IMR-90 (cell line): ENCODE results near the gene NT5C3B. TPM values are rescaled to one million over a fixed set of nuclear protein-coding genes. Genes with fewer than 3 reads are reported as not detected.

ENCODE experiments used
- ATAC-seq: fragments of 200-7000 bp; cut with Tn5 transposase; 2 replicates; pipeline ENCODE4 v1.9.1; 2020; ENCODE audit warnings: low read depth, mild to moderate bottlenecking, moderate library complexity
- BruUV-seq: library from RNA; stranded (reverse); fragments of 400-500 nt; replicated peaks from 2 replicates; lab custom pipeline; 2021; lab: Mats Ljungman, UMichigan
- CTCF ChIA-PET: fragments of 300-600 bp; formaldehyde crosslinking; extraction: SDS; loops from one replicate; lab custom pipeline; 2021; ENCODE audit warnings: antibody characterized with exemption; lab: Yijun Ruan, JAX
- POLR2A ChIA-PET: fragments of 300-600 bp; sonication (Branson Sonifier 250); formaldehyde crosslinking; loops from one replicate; lab custom pipeline; 2022; ENCODE audit warnings: antibody characterized with exemption; ENCODE audit not compliant: unreplicated experiment; lab: Charles Lee
- DNase-seq: peaks from one replicate; pipeline ENCODE4 v3.0.0; 2013
- H2AFZ ChIP-seq: replicated peaks from 2 replicates; pipeline ENCODE3; 2013; ENCODE audit warnings: low read length, mild to moderate bottlenecking; ENCODE audit not compliant: poor library complexity
- H2AK5ac ChIP-seq: 2 replicates; pipeline ENCODE4 v1.6.1; 2013; ENCODE audit warnings: low read depth, low read length, inconsistent platforms
- H2AK9ac ChIP-seq: replicated peaks from 2 replicates; pipeline ENCODE3; 2013; ENCODE audit warnings: mild to moderate bottlenecking, low read depth, low read length, moderate library complexity; ENCODE audit not compliant: poor library complexity
- H2BK120ac ChIP-seq: 2 replicates; pipeline ENCODE4 v1.6.1; 2013; ENCODE audit warnings: low read depth, low read length, inconsistent platforms
- H2BK15ac ChIP-seq: 3 replicates; pipeline ENCODE4 v1.6.1; 2013; ENCODE audit warnings: low read depth, low read length, inconsistent platforms
- H2BK20ac ChIP-seq: 2 replicates; pipeline ENCODE4 v1.6.1; 2013; ENCODE audit warnings: low read depth, mild to moderate bottlenecking, inconsistent platforms, low read length, moderate library complexity
- H2BK5ac ChIP-seq: 2 replicates; pipeline ENCODE4 v1.6.1; 2013; ENCODE audit warnings: mild to moderate bottlenecking, low read depth, low read length, inconsistent platforms; ENCODE audit not compliant: poor library complexity, severe bottlenecking
- H3K14ac ChIP-seq: replicated peaks from 2 replicates; pipeline ENCODE4 v1.6.1; 2013; ENCODE audit warnings: low read depth, low read length, inconsistent platforms
- H3K18ac ChIP-seq: 2 replicates; pipeline ENCODE4 v1.6.1; 2013; ENCODE audit warnings: low read depth, low read length, control low read depth
- H3K23ac ChIP-seq: 2 replicates; pipeline ENCODE4 v1.6.1; 2013; ENCODE audit warnings: low read depth, low read length, inconsistent platforms
- H3K27ac ChIP-seq: 2 replicates; pipeline ENCODE4 v1.5.1; 2013; ENCODE audit warnings: mild to moderate bottlenecking, control low read depth, low read length; ENCODE audit not compliant: insufficient read depth
- H3K27me3 ChIP-seq: 2 replicates; pipeline ENCODE4 v1.6.1; 2013; ENCODE audit warnings: low read length; ENCODE audit not compliant: control insufficient read depth, insufficient read depth
- H3K36me3 ChIP-seq: 2 replicates; pipeline ENCODE4 v1.6.1; 2013; ENCODE audit warnings: low read length, mixed read lengths; ENCODE audit not compliant: control insufficient read depth, insufficient read depth
- H3K4ac ChIP-seq: 2 replicates; pipeline ENCODE4 v1.6.1; 2013; ENCODE audit warnings: low read depth, low read length, inconsistent platforms
- H3K4me1 ChIP-seq: 2 replicates; pipeline ENCODE4 v1.6.1; 2013; ENCODE audit warnings: low read length, mixed read lengths; ENCODE audit not compliant: control insufficient read depth, insufficient read depth
- H3K4me2 ChIP-seq: 2 replicates; pipeline ENCODE4 v1.6.1; 2013; ENCODE audit warnings: low read depth, mild to moderate bottlenecking, control low read depth, low read length, moderate library complexity
- H3K4me3 ChIP-seq: 2 replicates; pipeline ENCODE4 v1.5.1; 2013; ENCODE audit warnings: low read depth, mild to moderate bottlenecking, control low read depth, low read length, moderate library complexity; ENCODE audit not compliant: insufficient read depth
- H3K56ac ChIP-seq: 2 replicates; pipeline ENCODE4 v1.6.1; 2013; ENCODE audit warnings: low read length, inconsistent platforms; ENCODE audit not compliant: insufficient read depth; ENCODE audit errors: extremely low read depth
- H3K79me1 ChIP-seq, 2 experiments: 2 replicates each; pipeline ENCODE4 v1.6.1; 2013; ENCODE audit warnings: low read length in 2 of 2, inconsistent platforms in 1 of 2, low read depth in 1 of 2
- H3K9ac ChIP-seq: 2 replicates; pipeline ENCODE4 v1.6.1; 2013; ENCODE audit warnings: low read depth, low read length, control low read depth
- H3K9me1 ChIP-seq: 2 replicates; pipeline ENCODE4 v1.6.1; 2013; ENCODE audit warnings: low read length, inconsistent platforms; ENCODE audit not compliant: insufficient read depth
- H3K9me3 ChIP-seq: 2 replicates; pipeline ENCODE4 v1.6.1; 2013; ENCODE audit warnings: low read length; ENCODE audit not compliant: control insufficient read depth, insufficient read depth
- H4K20me1 ChIP-seq: 2 replicates; pipeline ENCODE4 v1.6.1; 2013; ENCODE audit warnings: low read length, inconsistent platforms; ENCODE audit not compliant: insufficient read depth
- H4K5ac ChIP-seq: 2 replicates; pipeline ENCODE4 v1.6.1; 2013; ENCODE audit warnings: mild to moderate bottlenecking, low read depth, low read length, control low read depth
- H4K8ac ChIP-seq, 2 experiments: 2 replicates each; pipeline ENCODE4 v1.6.1; 2013; ENCODE audit warnings: low read depth in 2 of 2, low read length in 2 of 2, control low read depth in 1 of 2, inconsistent platforms in 1 of 2
- H4K91ac ChIP-seq: 2 replicates; pipeline ENCODE4 v1.6.1; 2013; ENCODE audit warnings: low read depth, low read length, inconsistent platforms; ENCODE audit not compliant: insufficient read depth
- BHLHE40 ChIP-seq: fragments of 150-350 bp; IDR thresholded peaks from 2 replicates; pipeline ENCODE4 v1.6.1; 2016; ENCODE audit warnings: mild to moderate bottlenecking, low read depth, low read length
- CEBPB ChIP-seq: IDR thresholded peaks from 2 replicates; pipeline ENCODE4 v1.6.1; 2012; ENCODE audit warnings: low read depth, low read length, improper control_type of control experiment
- CHD1 ChIP-seq: IDR thresholded peaks from 2 replicates; pipeline ENCODE4 v1.6.1; 2012; ENCODE audit warnings: low read depth, low read length, improper control_type of control experiment
- CTCF ChIP-seq: conservative IDR thresholded peaks from 2 replicates; pipeline ENCODE4 v1.5.1; 2012; ENCODE audit warnings: mild to moderate bottlenecking, low read depth, low read length, improper control_type of control experiment
- ELK1 ChIP-seq: fragments of 150-350 bp; IDR thresholded peaks from 2 replicates; pipeline ENCODE4 v1.6.1; 2016; ENCODE audit warnings: low read depth, mild to moderate bottlenecking, low read length, moderate library complexity, borderline replicate concordance
- FOS ChIP-seq: fragments of 150-350 bp; IDR thresholded peaks from 2 replicates; pipeline ENCODE4 v1.6.1; 2016; ENCODE audit warnings: low read depth, low read length
- MAFK ChIP-seq: IDR thresholded peaks from 2 replicates; pipeline ENCODE4 v1.6.1; 2012; ENCODE audit warnings: low read depth, low read length, improper control_type of control experiment
- MAZ ChIP-seq: IDR thresholded peaks from 2 replicates; pipeline ENCODE4 v1.6.1; 2012; ENCODE audit warnings: low read depth, mild to moderate bottlenecking, low read length, improper control_type of control experiment, moderate library complexity, borderline replicate concordance
- MXI1 ChIP-seq: IDR thresholded peaks from 2 replicates; pipeline ENCODE4 v1.6.1; 2012; ENCODE audit warnings: low read depth, mild to moderate bottlenecking, low read length, moderate library complexity, borderline replicate concordance
- POLR2A ChIP-seq: IDR thresholded peaks from 2 replicates; pipeline ENCODE4 v1.6.1; 2012; ENCODE audit warnings: mild to moderate bottlenecking, low read depth, low read length
- RAD21 ChIP-seq: IDR thresholded peaks from 2 replicates; pipeline ENCODE4 v1.6.1; 2012; ENCODE audit warnings: low read length, improper control_type of control experiment
- RCOR1 ChIP-seq: IDR thresholded peaks from 2 replicates; pipeline ENCODE4 v1.6.1; 2012; ENCODE audit warnings: mild to moderate bottlenecking, low read length, improper control_type of control experiment; ENCODE audit not compliant: insufficient replicate concordance
- RFX5 ChIP-seq: IDR thresholded peaks from 2 replicates; pipeline ENCODE4 v1.8.0; 2012; ENCODE audit warnings: low read depth, mild to moderate bottlenecking, low read length, moderate library complexity
- SMC3 ChIP-seq: fragments of 150-350 bp; IDR thresholded peaks from 2 replicates; pipeline ENCODE4 v1.6.1; 2016; ENCODE audit warnings: low read depth, mild to moderate bottlenecking, antibody characterized with exemption, low read length, moderate library complexity
- USF2 ChIP-seq: fragments of 150-350 bp; IDR thresholded peaks from 2 replicates; pipeline ENCODE4 v1.6.1; 2017; ENCODE audit warnings: mild to moderate bottlenecking, antibody characterized with exemption, low read length, low read depth
- WGBS, 2 experiments: methylation state at CpG; one replicate each; pipeline versions ENCODE4 v1.1.5 to v1.1.7; 2013; ENCODE audit warnings: missing lambda C conversion rate in 2 of 2; ENCODE audit not compliant: insufficient read length in 1 of 2; ENCODE audit errors: extremely low coverage in 2 of 2; 5-methylcytosine and 5-hydroxymethylcytosine counted together
- dilution Hi-C: fragments of 300-500 bp; cut with HindIII; formaldehyde crosslinking; loops from one replicate; pipeline ENCODE4 v1.14.3; 2018; ENCODE audit warnings: low sequenced_read_pairs; ENCODE audit not compliant: unreplicated experiment
- in situ Hi-C: fragments of 300-500 bp; cut with MboI; formaldehyde crosslinking; loops from 3 replicates; pipeline ENCODE4 v1.14.3; 2019; ENCODE audit warnings: low sequenced_read_pairs, inconsistent platforms, mixed read lengths
- intact Hi-C: fragments of 100-400 bp; cut with micrococcal nuclease; formaldehyde crosslinking; loops from 2 replicates; pipeline ENCODE4 v1.10.0; 2022
- polyA plus RNA-seq, 3 experiments: library from polyadenylated mRNA; depleted of rRNA; stranded (reverse); fragments of >200 nt; gene quantifications; 2 replicates each; pipeline ENCODE4 v1.2.3, GENCODE V29; 2012; ENCODE audit warnings: low replicate concordance in 1 of 3
- total RNA-seq: library from RNA; depleted of rRNA; stranded (reverse); fragments of >200 nt; gene quantifications from 2 replicates; pipeline ENCODE4 v1.2.3, GENCODE V29; 2012

Gene NT5C3B
- total and polyA plus RNA-seq, 2 of the 4 experiments (the other 2 are of a cell fraction) = 59.9 to 92.7 TPM

- in situ Hi-C loops = no loop called here
- TF ChIP-seq CHD1 = no peak
- TF ChIP-seq MXI1 = no peak
- TF ChIP-seq RAD21 = no peak
- no peak for TF ChIP-seq RFX5
- TF ChIP-seq FOS = no peak
- no peak for TF ChIP-seq CEBPB
- no peak for TF ChIP-seq ELK1
- no peak for TF ChIP-seq USF2
- no peak for TF ChIP-seq BHLHE40
- no peak for TF ChIP-seq MAZ
- TF ChIP-seq POLR2A = no peak
- no peak for TF ChIP-seq CTCF
- no peak for TF ChIP-seq MAFK
- no peak for TF ChIP-seq SMC3
- no peak for TF ChIP-seq RCOR1
Observed at GRCh38 chr17:41796121-41796895, 39.7 kb downstream of the NT5C3B start.

More at GRCh38 chr17:41796121-41796895, 39.7 kb downstream of the NT5C3B start:
- H4K91ac ChIP-seq = no peak overlapping the region
- no peak overlapping the region for H3K27ac ChIP-seq
- no peak overlapping the region for H2AK5ac ChIP-seq
- H2BK5ac ChIP-seq = no peak overlapping the region
- BruUV-seq = no TSS peak
- no peak overlapping the region for H3K9ac ChIP-seq
- WGBS, 2 experiments = 82% methylated on average over 5 of the region's 10 CpGs; no CpG with 5 or more reads in 1 of the 2 experiments
- peak overlapping the region; percentile 53; the same call in 1 of the 3 replicates for H2BK15ac ChIP-seq
- H3K79me1 ChIP-seq = no peaks in the 10 kb centered on the region; a peak in 1 of 4 replicates
- peaks cover 13% of the 10 kb centered on the region for H3K9me1 ChIP-seq
- H3K4ac ChIP-seq = no peak overlapping the region
- no peaks in the 10 kb centered on the region for H3K27me3 ChIP-seq
- no peak overlapping the region for H3K56ac ChIP-seq
- intact Hi-C loops (no loop called here), dilution Hi-C loops (no loop called here)
- ATAC-seq (no peak), DNase-seq (no peak)
- H4K5ac ChIP-seq = no peak overlapping the region
- no peaks in the 10 kb centered on the region for H4K20me1 ChIP-seq
- H3K14ac ChIP-seq = no peak overlapping the region
- CTCF ChIA-PET = interaction anchor here (0.8 kb wide), 1 partner anchor 10 kb away, joined by 3 read pairs; the partner anchor contains the start of gene JUP
- no peak overlapping the region for H2BK20ac ChIP-seq
- no peaks in the 10 kb centered on the region for H3K36me3 ChIP-seq
- peak overlapping the region; percentile 42; the same call in 1 of the 2 replicates for H2BK120ac ChIP-seq
- no peak overlapping the region for H4K8ac ChIP-seq
- no peak overlapping the region for H3K18ac ChIP-seq
- no peaks in the 10 kb centered on the region for H3K9me3 ChIP-seq
- no peak overlapping the region for H3K23ac ChIP-seq
- no peak overlapping the region for H3K4me3 ChIP-seq
- no peak overlapping the region for H2AK9ac ChIP-seq
- H3K4me1 ChIP-seq = peaks cover 31% of the 10 kb centered on the region
- POLR2A ChIA-PET = no interaction called here
- H2AFZ ChIP-seq = no peak overlapping the region
- no peak overlapping the region for H3K4me2 ChIP-seq
